KBM-7 (cell line): Measurements from ENCODE around the gene NEK7.

Source experiments
- DNase-seq: peaks from one replicate; pipeline ENCODE4 v3.0.0-alpha.2; 2015
- in situ Hi-C: fragments of 300-500 bp; cut with MboI; formaldehyde crosslinking; loops from 2 replicates; pipeline ENCODE4 v1.14.3; 2020; ENCODE audit warnings: low sequenced_read_pairs, low pct_unique_long_range_greater_than_20kb, mixed read lengths

Gene NEK7

DNA sequence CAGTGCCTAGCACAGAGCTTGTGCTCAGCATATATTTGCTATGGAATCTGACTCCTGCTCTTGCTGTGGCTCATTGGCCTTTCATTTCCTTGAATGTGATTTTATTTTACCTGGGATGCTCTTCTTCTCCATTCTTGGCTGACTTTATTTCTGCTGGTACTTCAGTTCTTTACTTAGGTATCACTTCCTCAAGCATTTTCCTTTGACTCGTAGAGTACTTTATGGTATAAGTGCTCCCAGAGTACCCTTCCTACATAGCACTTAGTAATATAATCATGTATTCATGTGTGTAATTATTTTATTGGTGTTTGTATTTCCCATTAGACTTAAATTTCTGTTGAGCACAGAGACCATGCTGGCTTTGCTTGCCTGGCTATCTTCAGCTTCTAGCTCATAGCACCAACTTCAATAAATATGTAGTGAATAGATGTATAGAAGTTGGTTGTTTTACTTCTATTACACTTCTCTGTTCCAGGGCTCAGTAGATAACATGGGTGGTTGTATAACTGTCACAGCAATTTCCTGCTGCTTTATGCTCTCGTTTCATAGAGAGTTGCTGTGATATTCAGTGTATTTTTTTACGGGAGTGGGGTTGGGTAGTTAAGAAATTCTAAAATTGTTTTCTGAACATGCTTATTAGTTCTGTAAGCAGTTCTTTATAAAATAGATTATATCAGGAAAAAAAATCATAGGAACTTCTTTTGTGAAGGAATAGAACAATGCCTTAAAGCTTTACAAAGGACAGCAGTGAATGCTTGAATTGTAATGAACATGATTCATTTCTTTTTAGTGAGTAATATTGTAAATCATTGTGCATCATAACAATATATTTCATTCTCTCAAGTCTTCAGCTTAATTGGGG, 112.2 kb downstream of the NEK7 start:
- in situ Hi-C loops, result no loop called here
- no peak for DNase-seq

DNA sequence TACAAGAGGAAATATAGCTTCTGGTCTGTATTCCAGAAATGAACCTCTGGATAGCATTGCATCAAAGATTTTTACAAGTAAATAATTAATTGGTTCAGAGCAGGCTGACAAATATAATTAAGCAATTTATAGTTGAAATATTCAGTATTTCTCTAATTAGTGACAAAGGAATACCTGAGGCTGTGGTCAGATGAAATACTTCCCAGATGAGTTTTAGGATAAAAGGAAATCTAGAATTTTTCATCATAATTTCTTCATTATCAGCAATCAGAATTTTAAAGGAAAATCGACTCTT, 112.8 kb downstream of the NEK7 start:
- in situ Hi-C loops, result no loop called here
- DNase-seq, result no peak

DNA sequence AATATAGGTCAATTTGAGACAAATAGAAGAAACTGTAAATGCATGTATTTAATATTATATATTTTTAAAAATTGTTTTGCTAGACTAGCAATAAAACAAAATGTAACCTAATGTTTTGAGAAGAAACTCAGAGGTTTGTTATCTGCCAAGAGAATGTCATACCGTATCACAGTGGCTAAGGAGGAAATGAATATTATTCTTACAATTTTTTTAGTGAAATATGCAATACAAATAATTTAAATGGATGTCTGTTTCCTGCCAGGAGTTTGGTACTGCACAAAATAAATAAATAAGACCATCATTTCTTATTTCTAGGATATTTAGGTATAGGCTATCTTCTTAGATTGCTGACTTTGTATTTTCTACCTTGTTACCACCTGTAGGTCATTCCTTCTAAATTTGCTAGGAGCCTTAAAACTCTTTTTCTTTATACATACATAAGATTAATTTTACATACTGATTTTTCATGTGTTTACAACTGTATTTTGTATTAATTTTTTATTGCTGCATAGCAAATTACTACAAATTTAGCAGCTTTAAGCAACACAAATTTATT, 113.6 kb downstream of the NEK7 start:
- in situ Hi-C loops, result no loop called here
- DNase-seq, result no peak

DNA sequence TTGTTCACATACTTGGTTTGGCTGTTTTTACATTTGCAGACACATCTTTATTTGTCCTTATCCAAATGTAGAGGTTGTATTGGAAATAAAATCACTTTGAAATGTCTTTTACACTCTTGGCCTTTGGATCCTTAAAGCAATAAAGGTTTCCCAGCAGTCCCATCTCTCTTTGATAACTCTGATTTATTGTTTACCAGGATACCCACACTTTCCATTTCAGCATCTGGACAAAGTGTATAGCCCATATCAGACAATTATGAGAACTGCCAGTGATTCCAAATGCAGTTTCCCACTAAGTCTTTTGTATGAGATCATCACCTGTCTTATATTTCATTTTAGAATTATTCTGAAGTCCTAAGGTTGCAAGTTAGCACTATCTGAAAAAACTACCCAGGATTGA, 114.7 kb downstream of the NEK7 start:
- no peak for DNase-seq
- in situ Hi-C loops, result no loop called here

DNA sequence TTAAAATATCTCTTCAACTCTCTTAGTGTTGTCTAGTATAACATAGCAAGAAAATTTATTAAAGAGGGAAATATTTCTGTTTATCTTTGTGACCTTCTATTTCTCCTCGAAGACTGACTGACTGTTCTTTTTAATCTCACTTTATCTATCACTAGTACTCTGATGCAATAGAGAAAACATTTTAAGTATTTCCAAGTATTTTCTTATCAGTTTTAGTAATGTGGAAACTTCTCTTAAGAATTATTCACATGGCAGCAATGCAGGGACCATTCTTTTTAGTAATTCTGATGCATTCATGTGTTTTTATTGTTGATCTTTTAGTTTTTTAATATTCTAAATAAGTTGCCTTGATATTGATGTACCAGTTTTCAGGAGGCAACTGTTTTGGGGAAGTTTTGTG, 115.7 kb downstream of the NEK7 start:
- in situ Hi-C loops, result no loop called here
- no peak for DNase-seq

DNA sequence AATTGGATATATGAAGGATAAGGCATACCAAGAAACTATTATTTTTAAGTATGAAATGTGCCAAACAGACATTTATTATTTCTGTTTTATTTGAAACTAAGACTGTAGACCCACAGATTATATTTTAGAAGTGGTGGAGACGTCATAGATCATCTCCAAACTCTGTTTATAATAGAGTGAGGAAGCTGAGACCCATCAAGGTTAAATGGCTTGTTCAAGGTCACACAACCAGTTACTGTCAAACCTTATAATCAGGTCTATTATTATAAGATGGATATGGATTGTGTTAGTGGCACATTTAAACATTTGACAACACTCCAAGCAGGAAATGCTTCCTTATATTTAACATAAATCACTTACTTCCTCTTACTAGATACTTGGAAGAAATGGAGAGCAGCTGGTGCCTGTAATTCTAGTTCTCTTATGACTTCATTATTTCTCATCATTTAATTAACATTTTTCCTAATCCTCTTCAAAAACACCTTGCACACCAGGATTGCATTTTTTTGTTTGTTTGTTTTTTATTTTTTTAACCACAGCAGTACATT, 117.0 kb downstream of the NEK7 start:
- in situ Hi-C loops, result no loop called here
- DNase-seq, result no peak

DNA sequence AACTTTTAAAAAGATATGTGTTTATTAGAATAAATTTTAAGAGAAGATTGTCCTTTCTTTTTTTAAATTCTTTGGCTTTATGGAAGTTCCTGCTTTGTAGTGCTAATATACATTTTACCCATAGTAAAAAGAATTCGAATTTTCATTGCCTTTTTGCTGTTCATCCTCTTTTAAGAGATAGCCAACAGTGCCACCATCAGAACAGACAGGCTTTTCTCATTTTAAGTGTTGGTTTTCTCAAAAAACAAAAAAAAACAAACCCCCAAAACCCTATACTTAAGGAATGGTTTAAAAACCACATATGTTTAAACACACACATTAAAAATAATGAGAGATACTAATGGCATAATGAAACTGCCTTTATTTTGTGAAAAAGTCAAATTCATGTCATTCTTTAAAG, 118.8 kb downstream of the NEK7 start:
- in situ Hi-C loops, result no loop called here
- no peak for DNase-seq

DNA sequence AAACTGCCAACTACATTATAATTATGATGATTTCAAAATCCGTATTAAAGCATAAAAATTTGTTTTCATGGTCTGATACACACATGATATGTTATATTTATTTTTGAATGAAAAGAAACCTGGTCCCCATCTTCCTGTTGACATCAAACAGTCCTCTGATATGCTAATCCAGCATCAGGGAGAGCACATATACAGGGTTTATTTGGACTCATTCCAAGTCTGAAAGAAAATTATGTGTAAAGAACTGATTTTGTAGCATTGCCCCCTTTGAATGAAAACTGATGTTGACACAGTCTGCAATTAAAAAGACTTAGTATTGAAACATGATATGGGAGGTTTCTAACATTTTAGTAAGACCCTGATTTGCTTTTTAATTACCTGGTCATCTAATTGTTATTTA, 119.4 kb downstream of the NEK7 start:
- no peak for DNase-seq
- in situ Hi-C loops, result no loop called here

DNA sequence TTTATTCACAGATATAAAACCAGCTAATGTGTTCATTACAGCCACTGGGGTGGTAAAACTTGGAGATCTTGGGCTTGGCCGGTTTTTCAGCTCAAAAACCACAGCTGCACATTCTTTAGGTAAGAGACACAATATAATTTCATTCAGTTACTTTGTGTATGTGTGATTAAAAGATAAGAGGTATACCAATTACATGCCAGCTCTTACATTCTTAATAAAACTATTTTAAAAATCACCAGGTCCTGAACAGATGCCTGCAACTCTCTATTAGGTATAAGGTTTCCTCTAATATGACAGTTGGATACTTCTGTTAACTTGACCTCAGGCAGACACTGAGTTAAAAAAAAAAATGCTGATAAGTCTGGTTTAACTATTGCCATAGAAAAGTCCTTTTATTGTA, 122.1 kb downstream of the NEK7 start:
- DNase-seq, result no peak
- in situ Hi-C loops, result no loop called here

DNA sequence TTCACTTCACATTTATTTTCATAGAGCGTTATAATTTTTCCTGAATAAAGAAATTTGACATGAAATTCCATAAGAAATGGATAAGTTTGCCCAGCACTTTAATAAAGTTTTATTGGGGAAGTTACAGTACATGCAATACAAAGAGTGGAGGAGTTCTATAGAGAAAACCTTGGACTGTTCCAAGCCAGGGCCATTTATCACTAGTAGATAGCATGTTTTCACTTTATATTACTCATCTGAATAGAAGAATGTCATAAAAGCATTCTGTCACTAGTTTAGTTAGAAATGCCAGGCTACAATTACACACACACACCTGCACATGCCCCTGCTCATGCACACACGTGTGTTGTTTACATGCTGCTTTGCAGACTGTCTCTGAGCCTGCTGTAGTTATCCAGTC, 123.3 kb downstream of the NEK7 start:
- in situ Hi-C loops, result no loop called here
- no peak for DNase-seq

DNA sequence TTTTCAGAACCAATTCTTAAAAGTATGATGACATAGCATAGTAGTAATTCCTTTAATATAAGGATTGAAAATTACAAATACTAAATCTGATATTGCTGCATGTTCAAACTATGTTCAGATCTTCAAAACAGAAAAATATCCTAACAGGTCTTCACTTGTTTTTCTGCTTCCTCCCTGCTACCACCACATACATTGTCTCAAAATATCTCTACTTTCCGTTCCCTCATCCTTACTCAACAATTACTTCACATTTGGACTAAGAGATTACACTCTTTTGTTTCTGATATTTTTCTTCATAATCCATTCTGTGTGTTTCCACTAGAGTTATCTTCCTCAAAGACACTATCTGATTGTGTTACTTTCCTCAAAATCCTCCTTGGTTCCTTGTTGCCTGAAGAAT, 125.1 kb downstream of the NEK7 start:
- in situ Hi-C loops, result no loop called here
- DNase-seq, result no peak

DNA sequence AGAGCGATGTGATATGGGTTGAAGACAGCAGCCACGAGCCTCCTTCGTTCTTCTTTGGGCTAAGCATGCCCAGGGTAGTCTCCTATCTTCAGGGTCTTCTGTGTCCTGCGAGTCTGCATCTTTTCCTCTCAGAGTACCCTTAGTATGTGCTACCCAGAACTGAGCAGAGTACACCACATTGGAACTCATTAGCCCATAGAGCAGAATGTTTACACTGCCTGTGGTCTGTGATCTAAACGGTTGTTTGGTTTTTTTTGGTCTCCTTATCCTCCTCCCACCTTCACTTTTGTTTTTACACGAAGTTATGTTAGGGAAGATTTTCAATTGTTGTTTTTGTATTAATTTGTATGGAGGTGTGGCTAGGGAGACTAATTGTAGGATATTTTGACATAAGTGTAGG, 126.4 kb downstream of the NEK7 start:
- no peak for DNase-seq
- in situ Hi-C loops, result no loop called here

DNA sequence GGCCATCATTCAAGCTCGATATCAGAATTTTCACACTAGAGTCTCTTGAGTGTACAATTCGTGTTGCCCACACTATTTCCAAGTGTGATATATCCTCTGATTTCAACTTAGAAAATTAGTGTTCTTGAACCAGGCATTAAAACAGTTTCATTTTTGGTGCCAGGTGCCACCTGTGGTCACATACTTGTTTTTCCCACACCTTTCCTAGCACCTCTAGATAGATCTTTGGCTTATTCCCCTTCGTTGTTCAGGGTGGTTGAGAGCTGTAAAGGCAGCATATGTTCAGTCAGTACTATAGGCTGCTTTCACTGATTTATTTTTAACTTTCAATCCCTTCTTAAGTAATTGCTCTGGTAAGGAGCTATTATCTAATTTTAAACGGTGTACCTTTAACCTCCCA, 131.1 kb downstream of the NEK7 start:
- in situ Hi-C loops, result no loop called here
- DNase-seq, result no peak

DNA sequence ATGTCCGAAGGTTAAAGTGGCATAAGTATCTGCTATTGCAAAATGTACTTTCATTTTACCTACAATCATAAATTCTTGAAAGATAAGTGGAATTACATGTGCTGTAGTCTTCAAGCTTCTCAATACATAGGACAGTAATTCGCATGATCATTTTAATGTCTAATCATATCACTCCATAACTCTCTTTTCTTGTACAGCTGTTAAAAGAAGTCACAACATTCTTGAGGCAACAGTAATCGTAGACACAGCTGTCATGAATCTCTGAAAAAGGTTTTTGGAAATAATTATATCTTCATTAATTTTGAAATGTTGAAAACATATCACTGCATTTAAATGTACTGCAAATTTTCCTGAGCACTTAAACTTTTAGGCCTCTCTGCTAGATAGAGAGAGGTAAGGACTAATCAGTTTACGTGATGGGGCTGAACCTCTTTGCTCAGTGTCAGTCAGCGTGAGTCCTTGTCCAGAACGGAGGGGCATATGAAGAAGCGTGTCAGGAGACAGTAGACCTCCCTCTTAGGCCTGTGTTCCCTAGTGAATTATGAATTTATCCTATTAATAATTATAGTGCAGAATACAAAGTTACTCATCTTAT, 133.4 kb downstream of the NEK7 start:
- in situ Hi-C loops, result no loop called here
- no peak for DNase-seq

DNA sequence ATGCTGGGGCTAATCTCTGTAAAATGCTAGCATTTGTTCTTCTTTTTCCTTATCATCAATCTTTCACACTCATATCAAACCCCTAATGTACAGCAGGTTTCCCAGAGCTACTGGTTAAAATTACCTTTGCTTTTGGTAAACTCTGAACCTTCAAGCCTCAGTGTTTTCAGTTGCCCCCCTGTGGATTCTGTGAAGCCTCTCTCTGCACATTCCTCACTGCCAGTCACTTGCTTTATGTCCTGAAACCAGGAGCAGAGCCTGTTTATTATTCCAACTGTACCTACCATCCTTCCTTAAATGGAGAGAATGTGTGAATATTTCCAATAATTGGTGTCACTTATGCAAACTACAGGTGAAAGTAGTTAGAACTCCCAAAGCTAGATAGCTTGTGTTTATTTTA, 134.2 kb downstream of the NEK7 start:
- DNase-seq, result no peak
- in situ Hi-C loops, result no loop called here

DNA sequence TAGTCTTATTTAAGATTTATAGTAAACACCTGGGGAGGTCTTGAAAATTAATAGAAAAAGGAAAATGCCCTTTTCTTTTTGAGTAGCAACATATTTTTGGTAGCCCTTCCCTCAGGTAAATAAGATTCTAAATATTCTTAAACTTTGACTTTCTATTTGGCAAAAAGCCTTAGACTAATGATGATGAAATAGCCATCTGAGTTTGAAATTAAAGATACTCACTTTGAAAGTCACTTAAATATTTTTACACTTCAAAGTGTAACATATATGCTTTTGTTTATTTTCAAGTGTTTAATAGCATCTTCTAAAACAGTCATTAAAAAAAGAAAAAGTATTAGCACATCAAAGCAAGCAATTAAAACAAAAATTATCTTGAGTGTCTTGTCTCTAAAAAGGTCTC, 135.1 kb downstream of the NEK7 start:
- DNase-seq, result no peak
- in situ Hi-C loops, result no loop called here

DNA sequence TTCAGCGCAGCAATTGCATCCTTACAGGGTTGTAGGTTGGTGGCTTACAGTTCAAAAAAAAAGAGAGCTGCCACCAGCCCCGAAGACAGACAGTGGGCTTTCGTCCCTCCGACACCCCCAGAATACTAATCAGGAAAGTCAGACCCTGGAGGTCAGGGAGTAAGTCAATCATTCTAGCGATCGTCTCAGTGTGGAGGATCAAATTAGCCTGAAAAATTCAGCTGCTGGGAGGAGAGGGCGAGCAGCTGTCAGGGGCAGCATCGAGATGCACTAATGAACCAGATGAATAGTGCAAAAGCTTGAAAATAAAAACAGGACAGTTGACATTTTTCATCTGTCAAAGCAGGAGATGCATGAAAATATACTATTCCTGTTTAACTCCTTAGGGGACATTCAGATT, 138.4 kb downstream of the NEK7 start:
- DNase-seq, result no peak
- in situ Hi-C loops, result no loop called here

DNA sequence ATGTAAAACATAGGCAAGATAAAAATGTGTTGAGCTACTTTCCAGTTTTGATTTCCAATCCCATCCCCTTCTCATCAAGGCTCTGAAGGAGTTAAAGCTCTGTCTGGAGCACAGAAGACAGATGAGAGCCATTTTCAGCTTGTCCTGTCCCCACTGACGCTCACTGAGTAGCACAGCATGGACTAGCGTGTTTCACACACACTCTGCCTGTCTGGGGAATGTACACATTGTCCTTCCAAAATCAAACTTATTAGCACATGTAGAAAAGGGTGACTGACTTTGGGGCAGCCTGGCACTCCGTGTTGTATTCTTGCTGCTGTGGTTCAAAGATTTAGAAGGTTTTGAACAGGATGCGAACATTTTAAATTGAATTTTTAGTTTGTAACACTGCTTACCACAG, 139.2 kb downstream of the NEK7 start:
- in situ Hi-C loops, result no loop called here
- DNase-seq, result no peak

DNA sequence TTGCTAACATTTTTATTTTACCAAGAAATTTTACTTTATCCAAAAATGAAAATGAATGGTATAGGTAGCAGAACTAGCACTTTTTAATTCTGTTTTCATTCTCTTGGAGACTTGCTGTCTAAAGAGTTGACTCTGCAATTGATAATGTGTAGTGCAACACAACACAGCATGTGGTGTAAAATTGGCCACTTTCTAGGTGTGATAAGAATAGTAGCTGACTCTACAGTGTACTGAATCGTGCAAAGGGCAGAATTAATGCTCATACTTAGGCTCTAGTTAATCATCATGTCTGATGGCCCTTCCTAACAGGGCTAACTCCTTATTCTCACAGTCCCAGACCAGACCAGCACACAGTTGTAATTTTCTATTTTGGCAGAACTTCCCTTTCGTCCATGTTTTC, 140.5 kb downstream of the NEK7 start:
- in situ Hi-C loops, result no loop called here
- no peak for DNase-seq

DNA sequence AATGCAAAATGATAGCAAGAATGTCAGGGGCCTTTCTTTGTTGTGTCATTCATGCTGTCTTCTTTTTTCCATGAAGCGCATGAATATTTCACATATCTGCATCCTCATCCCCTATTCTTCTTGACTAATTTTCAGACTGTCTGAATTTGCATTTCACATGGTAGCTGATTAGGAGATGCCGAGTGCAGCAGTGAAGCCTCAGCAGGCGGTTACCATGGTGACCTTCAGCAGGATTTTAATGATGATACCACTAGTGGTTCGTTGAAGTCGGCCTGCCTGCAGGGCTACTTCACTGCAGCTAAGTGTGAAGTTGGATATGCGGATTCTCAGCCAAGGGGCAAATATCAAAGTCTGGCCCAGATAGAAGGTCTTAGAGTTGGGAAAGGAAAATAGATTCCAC, 141.8 kb downstream of the NEK7 start:
- no peak for DNase-seq

DNA sequence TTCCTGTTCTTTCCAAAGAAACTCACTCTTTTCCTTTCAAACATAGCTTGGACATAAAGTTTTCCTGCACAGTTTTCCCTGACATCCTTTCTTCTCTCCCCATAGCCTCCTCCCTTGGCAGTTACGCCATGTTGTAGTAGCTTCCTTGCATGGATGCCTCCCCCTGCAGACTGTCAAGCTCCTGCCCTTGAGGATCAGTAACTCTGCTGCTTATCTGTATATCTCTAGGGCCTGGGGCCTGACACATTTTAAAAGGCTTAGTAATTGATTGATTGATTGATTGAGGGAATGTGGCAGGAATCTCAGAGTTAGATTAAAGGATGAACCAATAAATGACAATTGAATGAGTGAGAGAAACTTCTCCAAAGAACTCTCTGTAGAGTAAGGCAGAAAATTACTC, 143.7 kb downstream of the NEK7 start:
- DNase-seq, result no peak
- in situ Hi-C loops, result no loop called here

More for the DNA sequence above, 141.8 kb downstream of the NEK7 start:
- in situ Hi-C loops, result no loop called here
